Measurements from ENCODE around the gene INSRR. TPM values are rescaled to one million over a fixed set of nuclear protein-coding genes. Genes with fewer than 3 reads are reported as not detected.

Gene INSRR
- total RNA-seq, 1 experiment from 2014 or later: not detected

DNA sequence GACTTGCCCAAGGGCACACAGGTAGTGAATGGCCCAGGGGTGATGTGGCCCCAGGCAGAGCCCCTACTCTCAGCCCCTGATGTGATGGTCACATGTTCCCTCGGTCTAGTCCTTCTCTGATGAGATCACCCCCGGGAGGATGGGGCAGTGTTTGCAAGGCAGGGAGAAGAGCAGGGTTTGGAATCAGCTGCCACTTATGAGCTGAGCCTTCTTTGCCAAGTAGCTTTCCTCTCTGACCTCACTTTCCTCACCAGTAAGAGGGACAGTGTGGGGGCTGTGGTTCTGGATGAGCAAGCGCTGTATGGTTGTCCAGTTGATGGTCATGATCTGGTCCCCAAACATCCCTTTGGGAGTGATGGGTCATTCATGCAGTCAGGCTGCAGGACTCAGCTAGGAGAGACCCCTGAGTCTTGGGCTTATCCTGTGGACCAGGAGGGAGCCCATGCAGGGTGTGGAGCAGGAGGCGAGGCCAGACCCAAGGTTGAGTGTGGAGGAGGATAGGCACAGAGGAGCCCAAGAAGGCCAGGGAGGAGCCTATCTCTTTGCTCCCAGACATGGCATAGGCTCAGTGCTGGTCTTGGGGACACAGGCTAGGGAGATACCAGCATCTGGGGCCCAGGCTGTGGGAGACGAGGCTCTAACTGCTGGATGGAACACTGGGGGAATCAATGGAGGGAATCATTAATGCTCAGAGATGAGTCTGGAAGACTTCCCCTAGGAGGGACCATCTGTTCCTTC is 18.7 kb upstream of the INSRR start:
- DNase-seq (ENCODE audit: low spot score): no peak
- in situ Hi-C loops (cut with HindIII; ENCODE audit: low sequenced_read_pairs): no loop called here

- DNase-seq (ENCODE audit: low spot score): no peak
- in situ Hi-C loops (cut with HindIII; ENCODE audit: low sequenced_read_pairs): no loop called here
These were observed 17.4 kb upstream of the INSRR start for GRCh38 chr1:156876281-156876680.

DNA sequence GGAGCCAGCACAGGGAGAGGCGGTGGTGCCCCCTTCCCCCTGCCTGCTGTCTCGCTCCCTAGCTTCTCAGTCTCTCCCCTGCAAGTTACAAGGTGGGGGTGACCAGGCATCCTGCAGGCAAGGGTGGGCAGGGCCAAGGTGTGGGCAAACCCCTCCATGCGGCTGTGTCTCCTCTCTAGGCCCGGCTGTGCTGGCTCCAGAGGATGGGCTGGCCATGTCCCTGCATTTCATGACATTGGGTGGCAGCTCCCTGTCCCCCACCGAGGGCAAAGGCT is 16.4 kb upstream of the INSRR start:
- in situ Hi-C loops (cut with HindIII; ENCODE audit: low sequenced_read_pairs): no loop called here
- no peak for DNase-seq (ENCODE audit: low spot score)

DNA sequence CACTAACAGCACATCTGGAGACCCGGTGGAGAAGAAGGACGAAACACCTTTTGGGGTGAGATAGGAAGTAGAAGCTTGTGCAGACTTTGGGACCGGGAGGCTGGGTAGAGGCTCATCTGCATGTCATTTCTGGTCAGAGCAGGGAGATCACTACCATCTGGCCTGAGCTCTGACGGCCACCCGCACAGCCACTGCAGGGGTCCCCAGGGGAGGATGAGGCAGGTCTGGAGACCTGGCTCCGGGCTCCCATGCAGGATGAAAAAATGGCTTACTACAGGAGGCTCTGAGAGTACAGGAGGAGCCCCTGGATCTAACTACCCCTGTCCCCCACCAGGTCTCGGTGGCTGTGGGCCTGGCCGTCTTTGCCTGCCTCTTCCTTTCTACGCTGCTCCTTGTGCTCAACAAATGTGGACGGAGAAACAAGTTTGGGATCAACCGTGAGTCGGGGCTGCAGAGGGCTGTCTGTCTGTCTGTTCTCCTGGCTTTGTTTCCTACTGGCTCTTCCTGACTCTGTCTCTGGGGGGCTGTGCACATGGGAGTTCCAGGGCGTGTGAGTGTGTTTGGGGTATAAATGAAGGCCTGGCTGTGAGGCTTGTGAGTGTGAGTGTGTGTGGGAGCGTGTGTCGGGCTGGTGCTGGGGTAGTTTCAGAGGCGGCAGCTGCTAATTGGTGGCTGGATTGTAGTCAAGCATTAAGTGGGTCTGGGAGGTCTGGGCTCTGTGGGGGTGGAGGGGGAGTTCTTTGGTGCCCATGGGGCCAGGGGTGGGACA is 15.8 kb upstream of the INSRR start:
- in situ Hi-C loops (cut with HindIII; ENCODE audit: low sequenced_read_pairs): no loop called here
- no peak for DNase-seq (ENCODE audit: low spot score)

GRCh38 chr1:156874142-156874541 is 15.2 kb upstream of the INSRR start:
- no peak for DNase-seq (ENCODE audit: low spot score)
- in situ Hi-C loops (cut with HindIII; ENCODE audit: low sequenced_read_pairs): no loop called here

GRCh38 chr1:156873659-156874058 is 14.7 kb upstream of the INSRR start:
- in situ Hi-C loops (cut with HindIII; ENCODE audit: low sequenced_read_pairs): no loop called here

GRCh38 chr1:156869455-156869854 is 10.5 kb upstream of the INSRR start:
- in situ Hi-C loops (cut with HindIII; ENCODE audit: low sequenced_read_pairs): no loop called here
- DNase-seq (ENCODE audit: low spot score): no peak

More at GRCh38 chr1:156873659-156874058, 14.7 kb upstream of the INSRR start:
- DNase-seq (ENCODE audit: low spot score): no peak

DNA sequence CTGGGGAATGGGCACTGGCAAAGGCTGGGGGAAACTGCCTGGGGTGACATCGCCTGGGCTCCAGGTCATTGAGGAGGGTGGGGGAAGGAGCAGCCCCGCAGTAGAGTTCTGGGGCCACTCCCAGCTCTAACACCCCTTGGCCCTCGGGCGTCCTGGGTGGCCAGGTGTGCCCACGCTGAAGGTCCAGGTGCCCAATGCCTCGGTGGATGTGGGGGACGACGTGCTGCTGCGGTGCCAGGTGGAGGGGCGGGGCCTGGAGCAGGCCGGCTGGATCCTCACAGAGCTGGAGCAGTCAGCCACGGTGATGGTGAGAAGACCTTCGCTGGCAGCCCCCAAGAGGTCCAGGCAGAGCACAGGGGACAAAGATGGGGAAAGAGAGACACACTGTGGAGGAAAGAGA is 9.4 kb upstream of the INSRR start:
- DNase-seq (ENCODE audit: low spot score): no peak
- in situ Hi-C loops (cut with HindIII; ENCODE audit: low sequenced_read_pairs): no loop called here

GRCh38 chr1:156866249-156866909 is 7.5 kb upstream of the INSRR start:
- in situ Hi-C loops (cut with HindIII; ENCODE audit: low sequenced_read_pairs): no loop called here
- DNase-seq (ENCODE audit: low spot score): no peak

DNA sequence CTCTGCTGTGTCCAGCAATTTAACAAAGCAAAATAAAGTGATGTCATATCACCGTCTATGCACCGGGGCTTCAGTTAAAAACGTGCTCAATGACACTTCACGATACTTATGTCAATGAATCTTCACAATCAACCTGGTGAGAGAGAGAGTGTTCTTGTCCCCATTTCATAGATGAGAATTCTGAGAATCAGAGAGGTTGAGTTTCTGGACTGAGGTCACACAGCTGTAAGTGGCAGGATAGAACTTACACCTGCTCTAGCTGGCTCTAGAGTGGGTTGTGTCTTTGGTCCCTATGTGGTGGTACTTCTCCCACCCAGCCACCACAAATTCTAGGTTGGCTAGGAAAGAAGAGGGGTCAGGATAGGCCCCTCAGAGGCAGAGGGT is 6.9 kb upstream of the INSRR start:
- DNase-seq (ENCODE audit: low spot score): no peak
- in situ Hi-C loops (cut with HindIII; ENCODE audit: low sequenced_read_pairs): no loop called here

GRCh38 chr1:156865258-156865657 is 6.3 kb upstream of the INSRR start:
- in situ Hi-C loops (cut with HindIII; ENCODE audit: low sequenced_read_pairs): no loop called here
- no peak for DNase-seq (ENCODE audit: low spot score)

DNA sequence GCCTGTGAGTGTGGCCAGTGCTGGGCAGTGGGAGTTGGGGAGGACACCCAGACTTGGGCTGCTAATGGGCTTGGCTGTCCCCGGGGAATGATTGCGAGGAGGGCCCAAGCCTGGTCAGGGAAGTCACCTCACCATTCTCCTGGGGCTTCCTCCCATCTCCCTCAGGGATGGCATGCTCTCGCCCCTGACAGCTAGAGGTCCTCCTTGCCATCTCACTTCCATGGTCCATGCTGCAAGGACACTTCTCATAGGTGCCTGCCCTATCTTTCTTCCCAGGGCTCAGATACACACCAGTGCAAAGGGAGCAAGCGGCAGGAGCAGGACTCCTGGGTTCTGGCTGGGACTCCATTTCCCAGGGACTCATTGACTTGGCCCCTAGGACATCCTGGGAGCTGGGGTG is 5.9 kb upstream of the INSRR start:
- in situ Hi-C loops (cut with HindIII; ENCODE audit: low sequenced_read_pairs): no loop called here
- no peak for DNase-seq (ENCODE audit: low spot score)

DNA sequence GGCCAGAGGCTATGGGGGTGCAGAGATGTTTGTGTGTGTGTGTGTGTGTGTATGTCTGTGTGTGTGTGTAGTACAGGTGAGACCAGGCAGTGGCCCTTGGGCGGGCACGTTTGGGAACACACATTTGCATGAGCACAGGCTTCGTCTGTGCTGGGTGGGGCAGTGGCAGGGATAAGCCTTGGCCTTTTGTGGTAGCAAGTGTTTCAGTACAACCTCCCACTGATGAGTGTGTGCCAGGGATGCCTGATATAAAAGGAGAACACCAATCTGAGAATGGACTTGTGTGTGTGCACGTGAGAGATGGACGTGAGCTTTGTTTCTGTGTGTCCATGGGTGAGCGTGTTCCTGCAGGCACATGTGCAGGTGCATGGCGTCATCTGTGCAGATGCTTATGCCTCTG is 4.7 kb upstream of the INSRR start:
- DNase-seq (ENCODE audit: low spot score): no peak
- in situ Hi-C loops (cut with HindIII; ENCODE audit: low sequenced_read_pairs): no loop called here

DNA sequence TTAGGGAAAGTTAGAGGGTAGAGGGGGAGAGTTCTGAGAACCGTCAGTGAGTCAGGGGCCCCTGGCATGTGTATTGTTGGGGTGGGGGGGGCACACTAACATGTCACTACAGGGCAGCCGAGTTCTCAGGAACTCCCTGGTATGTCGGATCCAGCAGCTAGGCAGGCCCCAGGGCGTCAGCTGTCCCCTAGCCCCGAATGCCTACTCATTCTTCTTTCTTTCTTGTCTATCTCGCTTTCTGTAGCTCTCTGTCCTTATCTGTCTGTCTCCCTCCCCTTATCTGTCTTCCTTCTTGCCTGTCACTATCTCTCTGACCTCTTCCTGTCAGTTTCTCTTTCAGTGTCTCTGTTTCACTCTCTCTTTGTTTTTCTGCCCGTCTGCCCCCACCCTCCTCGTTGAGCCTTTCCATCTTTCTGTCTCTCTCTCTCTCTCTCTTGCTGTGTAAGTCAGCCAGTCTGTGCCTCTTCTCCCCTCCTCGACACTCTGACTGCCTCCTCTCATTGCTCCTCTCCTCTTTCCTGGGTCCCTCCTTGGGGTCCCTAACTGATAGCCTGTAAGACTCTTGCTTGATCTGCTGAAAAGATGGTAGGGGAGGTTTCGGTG is 4.2 kb upstream of the INSRR start:
- in situ Hi-C loops (cut with HindIII; ENCODE audit: low sequenced_read_pairs): no loop called here
- DNase-seq (ENCODE audit: low spot score): no peak

- DNase-seq (ENCODE audit: low spot score): no peak
- in situ Hi-C loops (cut with HindIII; ENCODE audit: low sequenced_read_pairs): no loop called here
These were observed 3.7 kb upstream of the INSRR start for GRCh38 chr1:156862584-156862983.

GRCh38 chr1:156860628-156861423 is 1.9 kb upstream of the INSRR start, which contains the start of gene NTRK1:
Gene NTRK1 (plus strand): TSS chr1:156860865. CDS start chr1:156860935, 70 bp downstream.
- DNase-seq (ENCODE audit: low spot score): no peak
- in situ Hi-C loops (cut with HindIII; ENCODE audit: low sequenced_read_pairs): no loop called here

- in situ Hi-C loops (cut with HindIII; ENCODE audit: low sequenced_read_pairs): no loop called here
- peak; percentile 58 for DNase-seq (ENCODE audit: low spot score)
These were observed 1.3 kb upstream of the INSRR start for GRCh38 chr1:156860113-156860627.

GRCh38 chr1:156859523-156860112 is 701 bp upstream of the INSRR start:
- DNase-seq (ENCODE audit: low spot score): peak; percentile 43
- in situ Hi-C loops (cut with HindIII; ENCODE audit: low sequenced_read_pairs): no loop called here

GRCh38 chr1:156858555-156858956 is 361 bp downstream of the INSRR start:
- in situ Hi-C loops (cut with HindIII; ENCODE audit: low sequenced_read_pairs): no loop called here
- no peak for DNase-seq (ENCODE audit: low spot score)
